ENCODE data around the gene CLEC4F.

DNA sequence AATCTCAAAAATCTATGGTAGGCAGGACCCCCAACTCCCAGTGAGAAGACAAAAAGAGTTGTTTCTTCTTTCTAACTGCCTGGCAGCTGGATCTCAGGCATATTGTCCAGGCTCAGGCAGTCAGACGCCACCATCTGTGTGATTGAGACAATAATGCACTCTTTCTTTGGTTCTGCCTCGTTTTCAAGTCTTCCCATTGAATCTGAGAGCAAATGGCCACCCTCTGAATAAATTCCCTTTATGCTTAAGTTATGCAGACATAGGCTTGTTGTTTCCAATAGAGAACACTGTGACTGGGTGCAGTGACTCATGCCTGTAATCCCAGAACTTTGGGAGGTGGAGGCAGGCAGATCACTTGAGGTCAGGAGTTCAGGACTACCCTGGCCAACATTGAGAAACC lies 30.5 kb upstream of the CLEC4F start:
- TF ChIP-seq, protein P1, sequence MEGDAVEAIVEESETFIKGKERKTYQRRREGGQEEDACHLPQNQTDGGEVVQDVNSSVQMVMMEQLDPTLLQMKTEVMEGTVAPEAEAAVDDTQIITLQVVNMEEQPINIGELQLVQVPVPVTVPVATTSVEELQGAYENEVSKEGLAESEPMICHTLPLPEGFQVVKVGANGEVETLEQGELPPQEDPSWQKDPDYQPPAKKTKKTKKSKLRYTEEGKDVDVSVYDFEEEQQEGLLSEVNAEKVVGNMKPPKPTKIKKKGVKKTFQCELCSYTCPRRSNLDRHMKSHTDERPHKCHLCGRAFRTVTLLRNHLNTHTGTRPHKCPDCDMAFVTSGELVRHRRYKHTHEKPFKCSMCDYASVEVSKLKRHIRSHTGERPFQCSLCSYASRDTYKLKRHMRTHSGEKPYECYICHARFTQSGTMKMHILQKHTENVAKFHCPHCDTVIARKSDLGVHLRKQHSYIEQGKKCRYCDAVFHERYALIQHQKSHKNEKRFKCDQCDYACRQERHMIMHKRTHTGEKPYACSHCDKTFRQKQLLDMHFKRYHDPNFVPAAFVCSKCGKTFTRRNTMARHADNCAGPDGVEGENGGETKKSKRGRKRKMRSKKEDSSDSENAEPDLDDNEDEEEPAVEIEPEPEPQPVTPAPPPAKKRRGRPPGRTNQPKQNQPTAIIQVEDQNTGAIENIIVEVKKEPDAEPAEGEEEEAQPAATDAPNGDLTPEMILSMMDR (optimal IDR thresholded peaks at IDR 0.05 in 1 of 3, IDR thresholded peaks at IDR 0.05 in 1 of 3, conservative IDR thresholded peaks at IDR 0.05 in 1 of 3; ENCODE audit: extremely low read depth in 1 of 3, insufficient read depth in 2 of 3, low read length in 3 of 3), result no peak
- no peak for TF ChIP-seq EZH2 (IDR thresholded peaks at IDR 0.05; ENCODE audit: low read length)
